Tibial artery (tissue), 4 donors: ENCODE measurements around the gene WDR93.

Experiments
- DNase-seq, 2 donors: peaks; one replicate each; pipeline ENCODE4 v3.0.0-alpha.2; 2019
- H3K27ac ChIP-seq, 2 donors: fragments of 200-600 bp; sonication (generic) in 1 of 2; 1 replicate in 1 of 2; 2 replicates in 1 of 2; pipeline ENCODE4 v1.5.1; 2018 to 2019; ENCODE audit warnings: mild to moderate bottlenecking in 1 of 2
- H3K27me3 ChIP-seq, 2 donors: fragments of 200-600 bp; sonication (generic) in 1 of 2; one replicate each; pipeline versions ENCODE4 v1.5.1 to v1.6.0; 2016 to 2019
- H3K36me3 ChIP-seq, 3 donors: fragments of 200-600 bp; sonication (generic) in 2 of 3; one replicate each; pipeline ENCODE4 v1.5.1; 2016 to 2019; ENCODE audit warnings: mild to moderate bottlenecking in 2 of 3
- H3K4me1 ChIP-seq, 4 donors: fragments of 200-600 bp; sonication (generic) in 2 of 4; 1 replicate in 3 of 4; 2 replicates in 1 of 4; pipeline ENCODE4 v1.5.1; 2016 to 2019
- H3K4me3 ChIP-seq, 2 donors: fragments of 200-600 bp; sonication (generic) in 1 of 2; 1 replicate in 1 of 2; 2 replicates in 1 of 2; pipeline ENCODE4 v1.5.1; 2018 to 2019; ENCODE audit warnings: mild to moderate bottlenecking in 2 of 2
- H3K9me3 ChIP-seq, 3 donors: fragments of 200-600 bp; sonication (generic) in 1 of 3; one replicate each; pipeline ENCODE4 v1.5.1; 2016 to 2019
- intact Hi-C: fragments of 100-400 bp; cut with DNase I; formaldehyde crosslinking; loops from one replicate; pipeline ENCODE4 v1.15.0; 2023; ENCODE audit warnings: low total_unique reads
- TF ChIP-seq, protein P1 (sequence below), 2 experiments: fragments of 200-600 bp in 1 of 2; fragments of 450-650 bp in 1 of 2; IDR thresholded peaks; one replicate each; pipeline ENCODE4 v1.5.1; 2017 to 2019; ENCODE audit warnings: antibody characterized with exemption in 2 of 2, mild to moderate bottlenecking in 1 of 2, moderate library complexity in 1 of 2

The WDR93 gene

GRCh38 chr15:89652666-89653065 lies 37.9 kb upstream of the WDR93 start:
- intact Hi-C loops = no loop called here
- TF ChIP-seq, protein P1, sequence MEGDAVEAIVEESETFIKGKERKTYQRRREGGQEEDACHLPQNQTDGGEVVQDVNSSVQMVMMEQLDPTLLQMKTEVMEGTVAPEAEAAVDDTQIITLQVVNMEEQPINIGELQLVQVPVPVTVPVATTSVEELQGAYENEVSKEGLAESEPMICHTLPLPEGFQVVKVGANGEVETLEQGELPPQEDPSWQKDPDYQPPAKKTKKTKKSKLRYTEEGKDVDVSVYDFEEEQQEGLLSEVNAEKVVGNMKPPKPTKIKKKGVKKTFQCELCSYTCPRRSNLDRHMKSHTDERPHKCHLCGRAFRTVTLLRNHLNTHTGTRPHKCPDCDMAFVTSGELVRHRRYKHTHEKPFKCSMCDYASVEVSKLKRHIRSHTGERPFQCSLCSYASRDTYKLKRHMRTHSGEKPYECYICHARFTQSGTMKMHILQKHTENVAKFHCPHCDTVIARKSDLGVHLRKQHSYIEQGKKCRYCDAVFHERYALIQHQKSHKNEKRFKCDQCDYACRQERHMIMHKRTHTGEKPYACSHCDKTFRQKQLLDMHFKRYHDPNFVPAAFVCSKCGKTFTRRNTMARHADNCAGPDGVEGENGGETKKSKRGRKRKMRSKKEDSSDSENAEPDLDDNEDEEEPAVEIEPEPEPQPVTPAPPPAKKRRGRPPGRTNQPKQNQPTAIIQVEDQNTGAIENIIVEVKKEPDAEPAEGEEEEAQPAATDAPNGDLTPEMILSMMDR (IDR thresholded peaks at IDR 0.05) = no peak
- Histone ChIP-seq H3K4me1 (peaks cover 0 to 15% (median 8%) of the 10 kb centered on the region in 4 donors), H3K9me3 (no peaks in the 10 kb centered on the region), H3K36me3 (peaks cover 0 to 29% (median 9%) of the 10 kb centered on the region in 3 donors), H3K4me3 (no peak overlapping the region), H3K27me3 (no peaks in the 10 kb centered on the region), H3K27ac (no peak overlapping the region)
- peak; percentile 11 to 61 for DNase-seq

GRCh38 chr15:89653578-89653977 lies 37.0 kb upstream of the WDR93 start:
- no peak overlapping the region for H3K27ac ChIP-seq
- TF ChIP-seq, protein P1 (IDR thresholded peaks at IDR 0.05) = no peak
- intact Hi-C loops = no loop called here
- DNase-seq = peak in 1 of 2 donors; percentile 1
- no peaks in the 10 kb centered on the region for H3K27me3 ChIP-seq
- no peaks in the 10 kb centered on the region for H3K9me3 ChIP-seq
- no peak overlapping the region for H3K4me3 ChIP-seq
- H3K4me1 ChIP-seq = peaks cover 0 to 15% (median 8%) of the 10 kb centered on the region in 4 donors
- H3K36me3 ChIP-seq = peaks cover 0 to 27% (median 8%) of the 10 kb centered on the region in 3 donors

GRCh38 chr15:89654301-89654761 lies 36.3 kb upstream of the WDR93 start:
- Histone ChIP-seq H3K4me1 (peaks cover 0 to 15% (median 8%) of the 10 kb centered on the region in 4 donors), H3K9me3 (no peaks in the 10 kb centered on the region), H3K36me3 (peaks cover 0 to 19% (median under 1%) of the 10 kb centered on the region in 3 donors), H3K4me3 (peak overlapping the region; percentile 62 to 89), H3K27me3 (no peaks in the 10 kb centered on the region), H3K27ac (peak overlapping the region; percentile 72 to 73)
- TF ChIP-seq, protein P1 (IDR thresholded peaks at IDR 0.05) = no peak
- intact Hi-C loops = no loop called here
- DNase-seq = peak; percentile 19 to 63

DNA sequence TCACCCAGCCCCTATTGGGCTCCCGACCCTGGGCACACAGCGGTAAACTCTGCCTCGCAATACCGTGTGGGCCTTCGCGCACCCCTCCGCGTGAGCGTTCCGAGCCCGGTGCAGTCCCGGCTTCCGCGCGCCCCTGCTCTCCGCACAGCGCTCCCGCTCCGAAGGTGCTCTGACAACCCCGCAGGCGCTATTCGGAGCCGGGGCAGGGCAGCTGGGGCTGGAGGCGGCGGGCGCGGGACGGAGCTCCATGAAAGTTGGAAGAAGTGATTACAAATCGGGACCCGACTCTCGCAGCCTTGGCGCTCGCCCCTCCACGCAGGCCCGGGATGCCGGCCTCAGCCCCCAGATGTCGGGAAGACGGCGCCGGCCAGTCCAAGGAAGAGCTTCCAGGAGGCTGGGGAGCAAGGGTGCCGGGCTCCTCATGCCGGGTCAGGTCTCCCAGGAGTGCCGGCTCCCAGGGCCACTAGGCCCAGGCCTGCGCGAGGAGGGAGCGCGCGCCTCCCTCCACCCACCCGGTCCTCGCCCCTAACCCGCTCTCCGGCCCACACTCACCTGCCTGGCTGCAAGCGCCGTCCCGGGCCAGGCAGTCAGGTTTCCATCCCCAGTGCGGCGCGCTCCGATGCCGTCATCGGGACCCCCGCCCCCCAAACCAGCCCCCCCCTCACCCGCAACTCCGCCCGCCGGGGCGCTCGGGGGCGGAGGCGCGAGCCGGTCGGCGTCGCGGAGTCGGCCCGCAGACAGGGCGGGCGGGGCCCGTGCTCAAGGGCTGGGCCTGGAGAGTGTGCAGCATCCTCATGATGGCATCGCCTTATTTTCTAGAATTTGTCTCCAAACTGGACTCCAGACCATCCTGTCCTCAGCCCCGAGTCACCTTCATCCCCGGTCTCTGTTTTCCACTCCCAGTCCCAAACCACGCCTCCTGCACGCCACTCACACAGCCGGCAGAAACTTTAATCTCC lies 35.5 kb upstream of the WDR93 start, which contains the start of gene KIF7:
Gene KIF7, minus strand, starts transcription at position 621 of the 959 bp plus-strand sequence. CDS start 2,537 bp downstream, outside the sequence.
- intact Hi-C loops = no loop called here
- Histone ChIP-seq H3K9me3 (no peaks in the 10 kb centered on the region), H3K27ac (peak within 1 kb of the TSS; percentile 72 to 73), H3K4me3 (peak within 1 kb of the TSS; percentile 62 to 89), H3K27me3 (no peaks in the 10 kb centered on the region), H3K36me3 (peaks cover 0 to 12% (median 0%) of the 10 kb centered on the region in 3 donors), H3K4me1 (peaks cover 0 to 15% (median 8%) of the 10 kb centered on the region in 4 donors)
- DNase-seq = peak in 1 of 2 donors; percentile 23
- TF ChIP-seq, protein P1 (IDR thresholded peaks at IDR 0.05) = no peak

GRCh38 chr15:89656116-89656815 lies 34.3 kb upstream of the WDR93 start:
- Histone ChIP-seq H3K27ac (no peak overlapping the region), H3K4me1 (peaks cover 0 to 15% (median 8%) of the 10 kb centered on the region in 4 donors), H3K9me3 (no peaks in the 10 kb centered on the region), H3K27me3 (no peaks in the 10 kb centered on the region), H3K36me3 (peaks cover 0 to 11% (median 0%) of the 10 kb centered on the region in 3 donors), H3K4me3 (no peak overlapping the region)
- peak in 1 of 2 donors; percentile 3 for DNase-seq
- TF ChIP-seq, protein P1 (IDR thresholded peaks at IDR 0.05) = no peak
- intact Hi-C loops = no loop called here
